NCI-H2227 (cell line): ENCODE measurements around the gene PCBP4.

Experiments used
- DNase-seq: peaks from one replicate; lab custom pipeline; 2025; ENCODE audit not compliant: unreplicated experiment; lab: John Stamatoyannopoulos, UW

Gene PCBP4

DNA sequence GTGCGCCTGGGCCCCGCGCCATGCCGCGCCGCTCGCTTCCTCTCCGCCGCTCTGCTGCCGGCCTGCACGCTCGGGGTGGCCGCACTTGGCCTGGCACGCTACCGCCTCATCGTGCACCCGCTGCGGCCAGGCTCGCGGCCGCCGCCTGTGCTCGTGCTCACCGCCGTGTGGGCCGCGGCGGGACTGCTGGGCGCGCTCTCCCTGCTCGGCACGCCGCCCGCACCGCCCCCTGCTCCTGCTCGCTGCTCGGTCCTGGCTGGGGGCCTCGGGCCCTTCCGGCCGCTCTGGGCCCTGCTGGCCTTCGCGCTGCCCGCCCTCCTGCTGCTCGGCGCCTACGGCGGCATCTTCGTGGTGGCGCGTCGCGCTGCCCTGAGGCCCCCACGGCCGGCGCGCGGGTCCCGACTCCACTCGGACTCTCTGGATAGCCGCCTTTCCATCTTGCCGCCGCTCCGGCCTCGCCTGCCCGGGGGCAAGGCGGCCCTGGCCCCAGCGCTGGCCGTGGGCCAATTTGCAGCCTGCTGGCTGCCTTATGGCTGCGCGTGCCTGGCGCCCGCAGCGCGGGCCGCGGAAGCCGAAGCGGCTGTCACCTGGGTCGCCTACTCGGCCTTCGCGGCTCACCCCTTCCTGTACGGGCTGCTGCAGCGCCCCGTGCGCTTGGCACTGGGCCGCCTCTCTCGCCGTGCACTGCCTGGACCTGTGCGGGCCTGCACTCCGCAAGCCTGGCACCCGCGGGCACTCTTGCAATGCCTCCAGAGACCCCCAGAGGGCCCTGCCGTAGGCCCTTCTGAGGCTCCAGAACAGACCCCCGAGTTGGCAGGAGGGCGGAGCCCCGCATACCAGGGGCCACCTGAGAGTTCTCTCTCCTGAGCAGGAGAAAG, 11.1 kb downstream of the PCBP4 start:
- DNase-seq = no peak

DNA sequence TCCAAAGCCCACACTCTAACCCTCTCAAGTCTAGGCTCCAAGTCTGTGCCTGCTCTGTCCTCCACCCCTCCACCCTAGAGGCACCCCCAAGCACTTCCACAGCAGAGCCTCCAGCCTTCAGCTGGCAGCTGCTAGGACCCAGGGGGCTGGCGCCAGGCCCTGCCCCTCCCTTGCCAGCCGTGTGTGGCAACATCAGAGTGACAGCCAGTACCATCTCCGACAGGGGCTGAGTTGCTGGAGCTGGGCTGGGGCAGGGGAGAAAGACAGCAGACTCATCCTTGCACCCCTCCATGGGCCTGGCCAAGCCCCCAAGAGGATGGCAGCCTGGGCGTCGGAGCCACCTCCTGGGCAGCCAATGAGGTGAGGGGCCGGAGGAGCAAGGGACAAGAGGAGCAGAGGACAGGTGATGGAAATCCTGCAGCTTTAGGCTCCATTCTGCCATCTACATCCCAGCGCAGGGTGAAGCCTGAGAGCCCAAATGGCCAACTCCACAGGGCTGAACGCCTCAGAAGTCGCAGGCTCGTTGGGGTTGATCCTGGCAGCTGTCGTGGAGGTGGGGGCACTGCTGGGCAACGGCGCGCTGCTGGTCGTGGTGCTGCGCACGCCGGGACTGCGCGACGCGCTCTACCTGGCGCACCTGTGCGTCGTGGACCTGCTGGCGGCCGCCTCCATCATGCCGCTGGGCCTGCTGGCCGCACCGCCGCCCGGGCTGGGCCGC, 11.9 kb downstream of the PCBP4 start, which contains the start of gene GPR62:
Gene GPR62, plus strand, starts transcription at position 207 of the 718 bp plus-strand sequence. Its CDS starts 272 bp downstream, at position 479.
- no peak for DNase-seq

DNA sequence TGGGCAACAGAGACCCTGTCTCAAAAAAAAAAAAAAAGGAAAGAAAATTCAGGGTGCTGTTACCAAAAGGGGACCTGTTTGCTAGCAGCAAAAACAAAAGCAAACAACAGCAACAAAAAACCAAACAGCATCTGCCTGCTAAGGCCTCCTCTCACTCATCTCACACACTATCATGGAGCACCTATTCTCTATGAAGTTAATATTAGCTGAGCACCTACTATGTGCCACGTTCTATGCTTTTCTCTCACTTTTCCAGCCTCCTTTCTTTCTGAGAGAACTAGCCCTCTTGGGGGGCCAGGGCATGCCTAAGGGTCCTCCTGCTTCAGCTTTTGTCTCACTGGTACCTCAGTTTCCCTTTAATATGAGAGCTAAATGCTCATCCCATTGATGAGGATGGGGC, 12.5 kb downstream of the PCBP4 start:
- no peak for DNase-seq

DNA sequence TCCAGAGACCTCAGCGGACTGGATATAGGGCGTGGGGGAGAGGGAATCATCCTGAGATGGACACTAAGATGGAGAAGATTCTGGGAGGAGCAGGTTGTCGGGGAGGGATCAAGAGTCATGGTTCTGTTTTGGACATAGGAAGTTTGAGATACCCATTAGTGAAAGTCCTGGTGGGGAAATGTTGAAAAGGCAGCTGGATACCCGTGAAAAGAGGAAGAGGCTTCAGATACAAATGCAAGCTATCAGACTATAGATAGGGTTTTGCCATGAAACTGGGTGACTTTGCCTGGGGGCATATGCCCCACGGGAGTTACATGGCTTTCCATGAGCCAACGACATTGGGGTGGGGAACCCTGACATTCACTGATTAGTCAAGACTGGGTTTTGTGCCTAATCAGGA, 13.1 kb downstream of the PCBP4 start:
- no peak for DNase-seq

DNA sequence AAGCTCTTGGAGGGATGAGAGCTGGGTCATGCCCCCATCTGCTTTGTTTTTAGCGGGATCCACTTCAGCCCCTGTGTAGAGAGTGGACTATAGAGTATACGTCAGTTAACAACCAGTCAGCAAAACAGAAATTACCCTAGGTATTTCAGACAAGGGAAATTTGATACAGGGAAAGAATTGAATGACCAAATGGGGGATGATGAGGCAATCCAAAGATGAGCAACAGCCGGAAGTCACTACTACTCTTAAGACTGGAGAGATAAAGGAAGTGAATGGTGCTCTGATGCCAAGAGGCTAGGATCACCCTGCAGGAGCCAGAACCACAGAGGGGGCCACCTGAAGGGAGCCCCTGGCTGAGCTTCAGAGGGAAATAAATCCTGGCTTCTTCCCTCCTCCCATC, 13.8 kb downstream of the PCBP4 start:
- DNase-seq = peak; percentile 51

DNA sequence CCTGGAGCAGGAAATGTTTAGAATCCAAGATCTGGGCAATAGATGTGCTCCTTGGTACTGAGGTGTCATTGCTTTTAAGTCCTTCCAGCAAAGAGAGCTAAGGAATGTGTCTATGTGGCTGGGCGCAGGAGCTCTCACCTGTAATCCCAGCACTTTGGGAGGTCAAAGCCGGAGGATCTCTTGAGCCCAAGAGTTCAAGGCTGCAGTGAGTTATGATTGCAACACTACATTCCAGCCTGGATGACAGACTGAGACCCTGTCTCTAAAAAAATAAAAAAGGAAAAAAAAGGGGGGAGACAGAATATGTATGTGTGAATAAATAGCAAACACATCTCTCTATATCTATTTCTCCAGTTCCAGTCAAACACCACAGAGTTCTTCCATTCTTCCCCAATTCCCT, 16.4 kb downstream of the PCBP4 start:
- no peak for DNase-seq

DNA sequence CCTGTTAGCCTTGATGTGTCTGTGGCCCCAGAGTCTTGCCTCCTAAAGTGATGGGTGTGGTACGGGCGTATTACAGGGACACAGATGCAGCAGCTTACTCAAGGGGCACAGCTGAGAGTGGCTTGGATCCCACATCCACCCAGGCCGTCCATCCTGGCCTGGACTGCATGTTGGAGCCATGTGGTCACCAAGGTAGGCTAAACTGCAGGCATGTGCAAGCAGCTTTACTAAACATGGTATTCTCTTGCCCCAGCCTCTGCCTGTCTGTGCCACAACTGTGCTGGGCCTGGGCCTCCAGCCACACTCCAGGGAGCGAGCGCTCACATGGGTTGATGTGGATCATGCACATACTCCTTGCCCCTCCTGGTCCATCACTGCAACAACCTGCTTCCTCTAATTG, 18.1 kb downstream of the PCBP4 start:
- no peak for DNase-seq

DNA sequence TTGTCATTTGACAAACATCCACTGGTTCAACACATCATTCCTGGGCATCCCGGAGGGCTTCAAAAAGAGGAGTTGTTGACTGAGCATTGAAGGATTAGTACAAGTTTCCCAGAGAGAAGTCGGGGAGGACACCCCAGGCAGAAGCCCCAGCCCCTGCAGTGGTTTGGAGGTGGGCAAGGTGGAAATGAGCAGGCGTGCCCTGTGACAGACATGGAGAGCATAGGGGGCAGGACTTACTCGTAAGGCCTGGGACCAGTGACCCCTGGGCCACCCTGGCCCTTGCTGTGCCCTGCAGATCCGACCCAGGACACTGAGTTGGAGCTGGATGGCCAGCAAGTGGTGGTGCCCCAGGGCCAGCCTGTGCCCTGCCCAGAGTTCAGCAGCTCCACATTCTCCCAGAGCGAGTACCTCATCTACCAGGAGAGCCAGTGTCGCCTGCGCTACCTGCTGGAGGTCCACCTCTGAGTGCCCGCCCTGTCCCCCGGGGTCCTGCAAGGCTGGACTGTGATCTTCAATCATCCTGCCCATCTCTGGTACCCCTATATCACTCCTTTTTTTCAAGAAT, 19.2 kb downstream of the PCBP4 start:
- DNase-seq = no peak

DNA sequence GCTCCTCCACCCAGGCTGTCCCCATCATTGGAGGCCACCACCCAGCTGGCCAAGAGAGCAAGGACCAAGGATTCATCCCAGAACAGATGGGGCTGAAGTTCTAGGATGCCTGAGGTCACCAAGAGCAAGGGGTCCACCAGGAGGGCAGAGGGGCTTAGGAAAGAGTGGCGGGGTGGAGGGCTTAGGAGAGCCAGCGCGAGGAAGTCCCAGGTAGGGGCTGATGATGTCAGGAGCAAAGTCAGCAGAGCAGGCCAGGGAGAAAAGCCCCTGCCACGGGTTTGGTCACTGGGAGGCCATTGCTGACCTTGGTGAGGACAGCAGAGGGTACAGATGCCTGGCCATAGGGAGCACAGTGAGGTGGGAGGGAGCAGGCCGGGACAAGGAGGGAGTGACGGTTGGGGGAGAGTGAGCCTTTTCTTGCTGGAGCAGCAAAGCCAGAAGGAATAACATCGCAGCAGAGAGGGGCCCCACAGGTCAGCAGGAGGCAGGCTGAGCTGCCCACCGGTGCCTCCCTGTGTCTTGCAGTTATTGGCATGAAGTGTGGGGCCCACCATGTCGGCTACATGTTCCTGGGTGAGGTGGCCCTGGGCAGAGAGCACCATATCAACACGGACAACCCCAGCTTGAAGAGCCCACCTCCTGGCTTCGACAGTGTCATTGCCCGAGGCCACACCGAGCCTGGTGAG, 19.9 kb downstream of the PCBP4 start:
- no peak for DNase-seq

DNA sequence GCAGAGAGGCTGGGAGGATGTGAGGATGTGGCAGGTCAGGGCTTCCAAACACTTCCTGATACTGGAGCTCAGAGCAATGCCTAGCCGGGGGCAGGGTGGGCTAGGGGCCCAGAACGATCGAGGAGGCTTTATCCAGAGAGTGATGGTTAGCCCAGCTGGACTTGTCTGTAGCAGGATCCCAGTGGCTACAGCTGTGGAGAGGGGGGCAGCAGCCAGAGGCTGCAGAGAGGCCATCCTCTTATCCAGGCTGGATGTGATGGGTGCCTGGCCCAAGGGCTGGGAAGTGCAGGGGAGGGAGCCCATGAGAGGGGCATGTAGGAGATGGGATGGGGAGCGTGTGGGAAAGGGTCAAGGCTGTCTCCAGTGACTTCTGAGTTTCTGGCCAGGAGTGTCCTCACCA, 20.5 kb downstream of the PCBP4 start:
- DNase-seq = no peak

DNA sequence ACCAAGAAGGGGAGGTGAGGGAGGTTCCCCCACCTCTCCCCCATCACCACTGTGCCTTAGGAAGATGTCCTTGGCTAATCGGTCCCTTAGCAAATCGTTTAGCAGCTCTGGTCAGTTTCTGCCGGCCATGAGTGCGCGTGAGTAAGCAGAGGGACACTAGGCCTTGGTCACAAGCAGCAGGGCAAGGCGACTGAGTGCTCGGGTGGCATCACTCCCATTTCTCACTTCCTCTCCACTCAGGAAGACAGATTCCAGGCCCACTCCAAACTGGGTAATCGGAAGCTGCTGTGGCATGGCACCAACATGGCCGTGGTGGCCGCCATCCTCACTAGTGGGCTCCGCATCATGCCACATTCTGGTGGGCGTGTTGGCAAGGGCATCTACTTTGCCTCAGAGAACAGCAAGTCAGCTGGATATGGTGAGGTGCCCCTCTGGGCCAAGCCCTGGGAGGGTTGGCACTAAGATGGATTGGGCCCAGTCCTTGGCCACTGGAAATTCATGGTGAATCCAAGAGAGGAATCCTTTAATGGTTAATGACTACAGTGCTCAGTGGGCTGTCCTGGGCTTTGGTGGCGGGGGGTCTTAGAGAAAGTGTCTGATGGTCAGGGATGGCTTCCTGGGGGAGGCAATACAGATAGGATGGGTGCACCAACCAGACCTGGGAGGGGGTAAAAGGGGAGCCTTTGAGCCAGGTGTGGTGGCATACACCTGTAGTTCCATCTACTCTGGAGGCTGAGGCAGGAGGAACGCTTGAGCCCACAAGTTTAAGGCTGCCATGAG, 21.1 kb downstream of the PCBP4 start:
- DNase-seq = no peak

DNA sequence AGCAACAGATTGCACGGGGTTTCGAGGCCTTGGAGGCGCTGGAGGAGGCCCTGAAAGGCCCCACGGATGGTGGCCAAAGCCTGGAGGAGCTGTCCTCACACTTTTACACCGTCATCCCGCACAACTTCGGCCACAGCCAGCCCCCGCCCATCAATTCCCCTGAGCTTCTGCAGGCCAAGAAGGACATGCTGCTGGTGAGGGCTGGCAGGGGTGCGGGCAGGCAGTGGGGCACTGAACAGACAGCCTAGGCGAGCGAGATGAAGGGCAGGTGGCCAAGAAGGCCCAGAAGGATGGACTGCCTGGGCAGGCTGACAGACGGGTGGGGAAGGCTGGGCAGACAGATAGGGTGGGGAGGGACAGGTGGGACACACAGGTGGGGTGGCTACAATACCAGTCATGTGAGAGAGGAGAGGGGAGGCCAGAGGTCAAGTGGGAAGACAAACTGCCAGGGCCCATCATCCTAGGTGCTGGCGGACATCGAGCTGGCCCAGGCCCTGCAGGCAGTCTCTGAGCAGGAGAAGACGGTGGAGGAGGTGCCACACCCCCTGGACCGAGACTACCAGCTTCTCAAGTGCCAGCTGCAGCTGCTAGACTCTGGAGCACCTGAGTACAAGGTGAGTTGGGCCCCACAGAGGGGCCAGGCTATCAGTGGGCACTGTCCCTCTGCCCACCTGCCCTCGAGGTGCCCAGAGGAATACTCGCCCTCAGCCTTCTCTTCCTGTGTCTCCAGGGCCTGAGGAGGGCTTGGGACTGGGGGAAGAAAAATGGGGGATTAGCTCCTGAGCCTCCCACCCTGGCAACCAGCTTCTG, 22.0 kb downstream of the PCBP4 start:
- DNase-seq = no peak

DNA sequence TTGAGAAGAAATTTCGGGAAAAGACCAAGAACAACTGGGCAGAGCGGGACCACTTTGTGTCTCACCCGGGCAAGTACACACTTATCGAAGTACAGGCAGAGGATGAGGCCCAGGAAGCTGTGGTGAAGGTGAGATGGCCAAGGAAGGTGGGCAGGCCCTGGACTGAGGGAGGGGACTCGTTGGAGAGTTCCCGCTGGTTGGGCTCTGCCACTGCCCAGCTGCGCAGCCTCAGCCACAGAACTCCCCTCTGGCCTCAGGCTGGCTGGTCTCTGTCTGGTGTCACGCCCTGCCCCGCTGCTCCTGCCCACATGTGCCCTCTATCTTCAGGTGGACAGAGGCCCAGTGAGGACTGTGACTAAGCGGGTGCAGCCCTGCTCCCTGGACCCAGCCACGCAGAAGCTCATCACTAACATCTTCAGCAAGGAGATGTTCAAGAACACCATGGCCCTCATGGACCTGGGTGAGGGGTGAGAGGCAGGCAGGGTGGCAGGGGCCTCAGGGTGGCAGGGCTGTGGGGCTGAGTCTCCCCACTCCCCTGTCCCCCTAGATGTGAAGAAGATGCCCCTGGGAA, 22.7 kb downstream of the PCBP4 start:
- no peak for DNase-seq

DNA sequence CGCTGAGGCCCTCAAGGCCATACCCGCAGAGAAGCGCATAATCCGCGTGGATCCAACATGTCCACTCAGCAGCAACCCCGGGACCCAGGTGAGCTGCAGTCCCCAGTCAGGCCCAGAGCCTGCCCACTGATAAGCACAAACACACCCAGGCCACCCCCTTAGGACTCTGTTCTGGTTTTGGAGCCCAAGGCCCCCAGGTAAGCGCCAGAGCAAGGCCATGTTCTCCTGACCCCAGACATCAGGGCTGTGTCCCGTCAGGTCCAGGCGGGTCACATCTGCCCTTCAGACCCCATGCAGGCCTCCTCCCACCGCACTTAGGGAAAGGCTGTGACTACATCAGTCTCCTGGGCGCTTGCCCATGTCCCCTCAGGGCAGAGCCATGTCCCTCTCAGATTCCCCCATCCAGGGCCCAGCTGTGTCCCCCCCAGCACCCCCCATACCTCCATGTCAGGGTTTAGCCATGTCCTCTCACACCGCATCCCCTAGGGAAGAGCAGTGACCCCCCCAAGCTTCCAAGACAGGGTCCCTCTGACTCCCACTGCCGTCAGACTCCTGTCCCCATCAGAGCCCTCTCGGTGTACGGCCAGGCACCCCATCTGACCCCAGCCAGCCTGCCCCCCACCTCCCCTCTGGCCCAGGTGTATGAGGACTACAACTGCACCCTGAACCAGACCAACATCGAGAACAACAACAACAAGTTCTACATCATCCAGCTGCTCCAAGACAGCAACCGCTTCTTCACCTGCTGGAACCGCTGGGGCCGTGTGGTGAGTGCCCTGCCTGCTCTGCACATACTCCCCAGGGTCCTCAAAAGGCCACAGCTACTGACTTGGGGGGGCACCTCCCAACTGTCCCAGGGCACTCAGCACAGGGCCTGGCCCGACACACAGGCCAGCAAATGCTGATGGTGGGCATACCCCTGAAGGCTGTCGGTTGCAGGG, 23.5 kb downstream of the PCBP4 start:
- no peak for DNase-seq

DNA sequence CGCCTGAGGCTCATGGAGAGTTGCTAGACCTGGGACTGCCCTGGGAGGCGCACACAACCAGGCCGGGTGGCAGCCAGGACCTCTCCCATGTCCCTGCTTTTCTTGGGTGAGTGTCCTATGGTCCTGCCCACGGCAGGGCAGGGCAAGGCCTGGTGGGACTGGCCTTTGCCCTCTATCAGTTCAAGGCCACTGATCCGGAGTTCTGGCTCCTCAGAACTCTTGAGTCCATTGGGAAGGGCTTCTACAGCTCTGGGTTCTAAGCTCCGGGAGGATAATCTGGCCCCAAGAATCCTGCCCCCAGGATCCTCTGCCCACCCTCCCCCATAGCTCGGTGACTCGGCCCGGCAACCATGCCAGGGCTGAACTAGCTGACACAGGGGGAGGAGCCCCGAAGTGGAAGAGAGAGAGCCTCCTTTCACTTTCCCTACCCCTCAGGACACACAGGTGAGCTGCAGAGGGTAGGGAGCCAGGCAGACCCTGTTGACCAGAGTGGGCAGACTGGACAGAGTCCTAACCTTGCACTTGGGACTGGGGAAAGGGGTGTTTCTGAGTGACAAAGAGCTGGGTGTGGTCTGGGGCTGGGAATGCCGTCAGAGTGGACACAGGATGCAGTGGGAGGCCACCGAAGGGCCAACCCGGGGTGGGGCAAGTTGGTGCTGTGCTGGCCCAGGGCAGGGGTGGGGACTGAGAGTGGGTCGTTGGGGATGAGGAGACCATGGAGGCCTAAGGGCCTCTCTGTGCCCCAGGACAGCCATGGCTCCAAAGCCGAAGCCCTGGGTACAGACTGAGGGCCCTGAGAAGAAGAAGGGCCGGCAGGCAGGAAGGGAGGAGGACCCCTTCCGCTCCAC, 24.4 kb downstream of the PCBP4 start:
- DNase-seq = no peak

DNA sequence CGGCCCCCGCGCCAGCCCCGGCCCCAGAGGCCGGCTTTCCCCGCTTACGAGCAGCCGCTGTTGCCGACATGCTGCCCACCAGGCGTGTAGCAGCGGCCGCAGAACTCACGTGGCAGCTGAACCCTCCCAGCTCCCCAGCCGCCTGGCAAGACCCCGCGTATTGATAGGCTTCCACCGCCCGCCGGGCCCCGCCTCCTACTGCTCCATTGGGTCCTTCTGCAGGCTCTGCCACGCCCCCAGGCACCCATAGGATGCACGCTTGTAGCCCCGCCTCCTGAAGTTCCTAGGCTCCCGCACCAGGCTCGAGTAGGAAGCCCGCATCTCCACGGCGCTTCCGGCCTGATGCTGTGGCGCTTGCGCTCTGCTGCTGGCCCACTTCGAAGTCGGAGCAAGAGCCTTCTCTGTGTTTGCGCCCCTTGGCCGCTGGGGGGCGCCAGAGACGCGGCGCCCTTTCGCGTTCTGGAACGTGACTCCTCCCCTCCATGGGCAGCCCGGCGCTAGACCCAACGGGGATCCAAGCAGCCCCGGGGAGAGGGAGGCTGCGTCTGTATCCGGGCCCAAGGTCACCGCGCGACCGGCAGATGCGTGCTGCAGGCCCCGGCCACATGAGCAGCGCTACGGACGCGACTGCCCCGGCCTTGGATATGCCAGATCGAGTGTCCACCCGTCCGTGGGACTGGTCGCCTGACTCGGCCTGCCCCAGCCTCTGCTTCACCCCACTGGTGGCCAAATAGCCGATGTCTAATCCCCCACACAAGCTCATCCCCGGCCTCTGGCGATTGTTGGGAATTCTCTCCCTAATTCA, 25.3 kb downstream of the PCBP4 start, which contains the start of the genes PARP3 and RRP9:
Gene PARP3, plus strand, starts transcription at position 566 of the 805 bp plus-strand sequence. CDS start 993 bp downstream, outside the sequence.
Gene RRP9, minus strand, starts transcription at position 107 of the 805 bp plus-strand sequence. Its CDS starts 37 bp downstream, at position 70.
- DNase-seq = peak; percentile 99
